ENCODE results near the gene BNIP3.

DNA sequence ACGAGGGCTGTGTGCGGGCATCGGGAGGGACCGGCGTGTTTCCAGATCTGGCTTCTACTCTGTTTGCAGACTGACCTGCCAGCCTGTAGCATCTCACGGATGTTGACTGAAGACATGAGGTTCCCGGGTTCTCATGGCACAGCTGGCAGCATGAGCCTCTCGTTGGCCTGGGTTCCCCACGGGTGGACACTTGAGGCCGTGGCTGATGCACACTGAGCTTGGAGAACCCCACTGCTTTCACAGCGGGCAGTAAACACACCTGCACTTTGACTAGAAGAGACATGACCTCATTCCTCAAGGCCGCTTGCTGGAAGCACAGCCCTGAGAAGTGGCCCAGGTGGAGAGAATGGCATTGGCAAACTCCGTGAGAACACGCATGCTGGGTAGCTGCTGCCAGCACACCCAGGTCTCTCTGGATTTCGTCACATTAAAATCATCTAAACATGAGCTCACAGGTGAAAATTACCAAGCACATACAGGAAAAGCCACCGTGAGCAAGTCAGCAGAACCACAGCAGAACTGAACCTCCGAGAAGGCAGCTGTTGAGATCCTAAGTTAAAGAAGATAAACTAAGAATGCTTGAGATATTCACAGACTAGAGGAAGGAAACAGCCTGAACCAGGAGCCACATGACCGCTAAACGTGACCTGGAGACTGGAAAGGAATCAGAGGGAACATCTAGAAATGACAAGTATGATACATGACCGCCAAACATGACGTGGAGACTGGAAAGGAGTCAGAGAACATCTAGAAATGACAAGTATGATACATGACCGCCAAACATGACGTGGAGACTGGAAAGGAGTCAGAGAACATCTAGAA lies 32.5 kb downstream of the BNIP3 start:
- TF ChIP-seq CTCF (IDR thresholded peaks at IDR 0.05) = peak in 2 of 7 experiments; percentile 12 to 16
- TF ChIP-seq POLR2A (IDR thresholded peaks at IDR 0.05) = peak in 2 of 3 donors; percentile 66 to 70

Measured in body of pancreas (tissue), 4 donors.